SK-N-SH (cell line): Measurements from ENCODE around the gene CA10.

Source experiments
- CTCF ChIP-seq: fragments of 200-600 bp; sonication (generic); IDR thresholded peaks from 2 replicates; pipeline ENCODE4 v1.6.1; 2017; ENCODE audit warnings: antibody characterized with exemption, mild to moderate bottlenecking, moderate library complexity
- EP300 ChIP-seq, 2 experiments: IDR thresholded peaks; 2 replicates each; pipeline versions ENCODE4 v1.4.0 to v1.6.1; 2012; ENCODE audit warnings: borderline replicate concordance in 1 of 2, low read depth in 1 of 2, low read length in 1 of 2
- EZH2phosphoT487 ChIP-seq: fragments of 200-600 bp; sonication (generic); IDR thresholded peaks from 2 replicates; pipeline ENCODE4 v1.6.1; 2017; ENCODE audit warnings: low read depth, mixed run types, mild to moderate bottlenecking, antibody characterized with exemption, moderate library complexity, borderline replicate concordance
- FOXJ3 ChIP-seq: sonication (generic); formaldehyde crosslinking; IDR thresholded peaks from 2 replicates; pipeline ENCODE4 v1.5.1; 2020; ENCODE audit warnings: mild to moderate bottlenecking, missing genetic modification reagents
- FOXM1 ChIP-seq: IDR thresholded peaks from 2 replicates; pipeline ENCODE4 v1.4.0; 2012; ENCODE audit warnings: low read depth, mild to moderate bottlenecking
- POLR2AphosphoS5 ChIP-seq: IDR thresholded peaks from 2 replicates; pipeline ENCODE4 v1.6.1; 2012; ENCODE audit warnings: low read depth, low read length
- RAD21 ChIP-seq: IDR thresholded peaks from 2 replicates; pipeline ENCODE4 v1.6.1; 2012; ENCODE audit warnings: mild to moderate bottlenecking, low read length
- REST ChIP-seq: IDR thresholded peaks from 2 replicates; pipeline ENCODE4 v1.6.1; 2012; ENCODE audit warnings: mild to moderate bottlenecking, low read depth, low read length, moderate library complexity
- SMC3 ChIP-seq: IDR thresholded peaks from 2 replicates; pipeline ENCODE4 v1.6.1; 2012; ENCODE audit warnings: low read depth, low read length, improper control_type of control experiment
- TAF1 ChIP-seq: IDR thresholded peaks from 2 replicates; pipeline ENCODE4 v1.6.1; 2012; ENCODE audit warnings: low read depth, mild to moderate bottlenecking, low read length, moderate library complexity, borderline replicate concordance
- USF2 ChIP-seq: fragments of 150-350 bp; IDR thresholded peaks from 2 replicates; pipeline ENCODE4 v1.6.1; 2017; ENCODE audit warnings: antibody characterized with exemption, low read length, low read depth, borderline replicate concordance
- YY1 ChIP-seq: IDR thresholded peaks from 2 replicates; pipeline ENCODE4 v1.4.0; 2012; ENCODE audit warnings: low read depth, mild to moderate bottlenecking
- ZBTB33 ChIP-seq: IDR thresholded peaks from 2 replicates; pipeline ENCODE4 v1.4.0; 2012; ENCODE audit warnings: low read depth, borderline replicate concordance

GRCh38 chr17:52047086-52047485, 111.4 kb downstream of the CA10 start:
- no peak for TF ChIP-seq CTCF
- no peak for TF ChIP-seq TAF1
- TF ChIP-seq SMC3: no peak
- no peak for TF ChIP-seq EP300 (IDR thresholded peaks at IDR 0.05; ENCODE audit: borderline replicate concordance in 1 of 2, low read depth in 1 of 2, low read length in 1 of 2)
- no peak for TF ChIP-seq EZH2phosphoT487
- TF ChIP-seq RAD21: no peak
- no peak for TF ChIP-seq REST
- no peak for TF ChIP-seq ZBTB33
- no peak for TF ChIP-seq FOXM1
- no peak for TF ChIP-seq POLR2AphosphoS5
- no peak for TF ChIP-seq FOXJ3 (CRISPR knock-in tag)
- no peak for TF ChIP-seq USF2
- no peak for TF ChIP-seq YY1
